OCI-LY3 (cell line): Measurements from ENCODE around the gene LBHD1.

Experiments used
- CTCF ChIP-seq: fragments of 200-600, 300-600 bp; sonication (generic); IDR thresholded peaks from 2 replicates; pipeline ENCODE4 v1.5.1; 2014; ENCODE audit warnings: antibody characterized with exemption, low read length, low read depth
- EZH2phosphoT487 ChIP-seq: fragments of 200-600 bp; shearing (Covaris generic); IDR thresholded peaks from 2 replicates; pipeline ENCODE4 v1.6.1; 2018; ENCODE audit warnings: antibody characterized with exemption, mixed run types, low read depth

- no peak for TF ChIP-seq CTCF
- TF ChIP-seq EZH2phosphoT487, result no peak
Measured at GRCh38 chr11:62627713-62628112, 44.4 kb downstream of the LBHD1 start.
